Breast epithelium (tissue), 3 donors: ENCODE measurements around the gene SLX4IP.

Experiments used
- CTCF ChIP-seq, 3 donors: fragments of 450-650 bp; IDR thresholded peaks; one replicate each; pipeline ENCODE4 v1.5.1; 2016 to 2017; ENCODE audit warnings: antibody characterized with exemption in 3 of 3, mild to moderate bottlenecking in 3 of 3, moderate library complexity in 3 of 3
- POLR2A ChIP-seq: fragments of 450-650 bp; IDR thresholded peaks from one replicate; pipeline ENCODE4 v1.6.1; 2016; ENCODE audit warnings: antibody characterized with exemption, mild to moderate bottlenecking, moderate library complexity
- POLR2AphosphoS5 ChIP-seq, 3 donors: sonication (generic); formaldehyde crosslinking; IDR thresholded peaks; one replicate each; pipeline ENCODE4 v1.6.1; 2017; ENCODE audit warnings: antibody characterized with exemption in 3 of 3

- TF ChIP-seq CTCF (IDR thresholded peaks at IDR 0.05) (no peak), POLR2A (no peak), POLR2AphosphoS5 (IDR thresholded peaks at IDR 0.05) (no peak)
Observed at GRCh38 chr20:10655720-10656669, 220.9 kb downstream of the SLX4IP start.
